GM12892 (cell line): Measurements from ENCODE around the gene COX7A2.

Source experiments
- POLR2A ChIP-seq: IDR thresholded peaks from 2 replicates; pipeline ENCODE4 v1.6.1; 2011; ENCODE audit warnings: low read depth, low read length, control low read depth
- POLR2AphosphoS5 ChIP-seq: IDR thresholded peaks from 2 replicates; pipeline ENCODE4 v1.6.1; 2011; ENCODE audit warnings: low read depth, low read length, control low read depth

GRCh38 chr6:75188221-75188925 is 55.2 kb downstream of the COX7A2 start:
- TF ChIP-seq POLR2AphosphoS5 (no peak), POLR2A (no peak)
